ENCODE results near the gene MYBBP1A.
"Not testable (repeated sequence)": the region's sequence is repeated elsewhere in the genome, so short reads cannot be mapped to it uniquely, and the experiment has no call there.

The MYBBP1A gene

GRCh38 chr17:4590042-4590441, 34.9 kb upstream of the MYBBP1A start:
- not testable (repeated sequence) for DNase-seq (ENCODE audit: low read depth)

- DNase-seq (ENCODE audit: low read depth), result no peak
Measured at GRCh38 chr17:4588898-4589625, 33.9 kb upstream of the MYBBP1A start.

- no peak for DNase-seq (ENCODE audit: low read depth)
Measured at GRCh38 chr17:4588391-4588790, 33.2 kb upstream of the MYBBP1A start.

GRCh38 chr17:4587803-4588202, 32.6 kb upstream of the MYBBP1A start:
- DNase-seq (ENCODE audit: low read depth), result no peak

- no peak for DNase-seq (ENCODE audit: low read depth)
Measured at GRCh38 chr17:4587195-4587594, 32.0 kb upstream of the MYBBP1A start.

- DNase-seq (ENCODE audit: low read depth), result no peak
Measured at GRCh38 chr17:4586043-4586442, 30.9 kb upstream of the MYBBP1A start.

GRCh38 chr17:4585638-4585994, 30.4 kb upstream of the MYBBP1A start:
- DNase-seq (ENCODE audit: low read depth), result no peak

GRCh38 chr17:4584917-4585637, 29.9 kb upstream of the MYBBP1A start:
- DNase-seq (ENCODE audit: low read depth), result no peak

GRCh38 chr17:4584101-4584916, 29.1 kb upstream of the MYBBP1A start, which contains the start of gene SMTNL2:
TSS of gene SMTNL2 (plus strand) at chr17:4584529. CDS start at chr17:4584606, 77 bp downstream.
- DNase-seq (ENCODE audit: low read depth), result no peak

GRCh38 chr17:4583782-4584100, 28.6 kb upstream of the MYBBP1A start:
- no peak for DNase-seq (ENCODE audit: low read depth)

GRCh38 chr17:4583206-4583605, 28.0 kb upstream of the MYBBP1A start:
- DNase-seq (ENCODE audit: low read depth), result no peak

- no peak for DNase-seq (ENCODE audit: low read depth)
Measured at GRCh38 chr17:4582691-4583090, 27.5 kb upstream of the MYBBP1A start.

GRCh38 chr17:4582101-4582501, 26.9 kb upstream of the MYBBP1A start:
- no peak for DNase-seq (ENCODE audit: low read depth)

GRCh38 chr17:4580291-4580690, 25.1 kb upstream of the MYBBP1A start:
- no peak for DNase-seq (ENCODE audit: low read depth)

GRCh38 chr17:4579678-4580077, 24.5 kb upstream of the MYBBP1A start:
- DNase-seq (ENCODE audit: low read depth), result no peak

GRCh38 chr17:4578349-4578748, 23.2 kb upstream of the MYBBP1A start:
- not testable (repeated sequence) for DNase-seq (ENCODE audit: low read depth)

GRCh38 chr17:4577386-4577993, 22.3 kb upstream of the MYBBP1A start:
- no peak for DNase-seq (ENCODE audit: low read depth)

GRCh38 chr17:4576729-4577322, 21.6 kb upstream of the MYBBP1A start:
- DNase-seq (ENCODE audit: low read depth), result no peak

GRCh38 chr17:4576161-4576558, 21.0 kb upstream of the MYBBP1A start:
- no peak for DNase-seq (ENCODE audit: low read depth)

GRCh38 chr17:4574448-4575045, 19.4 kb upstream of the MYBBP1A start:
- no peak for DNase-seq (ENCODE audit: low read depth)

GRCh38 chr17:4573669-4574068, 18.5 kb upstream of the MYBBP1A start:
- DNase-seq (ENCODE audit: low read depth), result peak; percentile 55

- DNase-seq (ENCODE audit: low read depth), result no peak
Measured at GRCh38 chr17:4573115-4573514, 17.9 kb upstream of the MYBBP1A start.

Data from activated T-helper 9 cell treated with anti-CD3 and anti-CD28 coated beads, Interleukin-2, amount 50 U/mL, for 16 hours (primary cell).